Epidermal melanocyte (primary cell): ENCODE data around the gene PRIM1.
"Not testable (repeated sequence)": the region's sequence is repeated elsewhere in the genome, so short reads cannot be mapped to it uniquely, and the experiment has no call there.

Experiments
- DNase-seq: peaks from one replicate; pipeline ENCODE4 v3.0.0; 2011; ENCODE audit warnings: low spot score; ENCODE audit not compliant: insufficient read length

The PRIM1 gene

GRCh38 chr12:56751712-56752598 lies at the start of gene PRIM1:
Gene PRIM1, minus strand, starts transcription at chr12:56752323. Its CDS starts 25 bp downstream, at chr12:56752298.
- peak; percentile 88 for DNase-seq

- DNase-seq = no peak
Measured at GRCh38 chr12:56800221-56800620, 48.1 kb upstream of the PRIM1 start.

GRCh38 chr12:56799345-56799744 lies 47.2 kb upstream of the PRIM1 start:
- not testable (repeated sequence) for DNase-seq

- not testable (repeated sequence) for DNase-seq
Measured at GRCh38 chr12:56795791-56796190, 43.7 kb upstream of the PRIM1 start.

- not testable (repeated sequence) for DNase-seq
Measured at GRCh38 chr12:56795046-56795562, 43.0 kb upstream of the PRIM1 start.

GRCh38 chr12:56793124-56793523 lies 41.0 kb upstream of the PRIM1 start:
- not testable (repeated sequence) for DNase-seq

GRCh38 chr12:56792678-56793077 lies 40.6 kb upstream of the PRIM1 start:
- DNase-seq = no peak

GRCh38 chr12:56789429-56789828 lies 37.3 kb upstream of the PRIM1 start:
- not testable (repeated sequence) for DNase-seq

GRCh38 chr12:56787498-56787897 lies 35.4 kb upstream of the PRIM1 start:
- no peak for DNase-seq

GRCh38 chr12:56785874-56786273 lies 33.8 kb upstream of the PRIM1 start:
- DNase-seq = no peak

- DNase-seq = no peak
Measured at GRCh38 chr12:56785141-56785865, 33.2 kb upstream of the PRIM1 start.

GRCh38 chr12:56781726-56782125 lies 29.6 kb upstream of the PRIM1 start:
- no peak for DNase-seq

- DNase-seq = no peak
Measured at GRCh38 chr12:56778756-56779155, 26.6 kb upstream of the PRIM1 start.

- no peak for DNase-seq
Measured at GRCh38 chr12:56776654-56777053, 24.5 kb upstream of the PRIM1 start.

- DNase-seq = no peak
Measured at GRCh38 chr12:56775638-56776037, 23.5 kb upstream of the PRIM1 start.

- DNase-seq = no peak
Measured at GRCh38 chr12:56773113-56773512, 21.0 kb upstream of the PRIM1 start.

- no peak for DNase-seq
Measured at GRCh38 chr12:56772625-56773024, 20.5 kb upstream of the PRIM1 start.

GRCh38 chr12:56769868-56770267 lies 17.7 kb upstream of the PRIM1 start:
- no peak for DNase-seq

GRCh38 chr12:56768424-56768823 lies 16.3 kb upstream of the PRIM1 start:
- DNase-seq = no peak

GRCh38 chr12:56766535-56766934 lies 14.4 kb upstream of the PRIM1 start:
- no peak for DNase-seq

- DNase-seq = no peak
Measured at GRCh38 chr12:56763753-56764657, 11.9 kb upstream of the PRIM1 start.
